Neural progenitor cell (in vitro differentiated cells): Measurements from ENCODE around the gene RNF213. TPM values are rescaled to one million over a fixed set of nuclear protein-coding genes. Genes with fewer than 3 reads are reported as not detected.

ENCODE experiments used
- DNase-seq: peaks from one replicate; pipeline ENCODE4 v3.0.0-alpha.2; 2016; ENCODE audit warnings: low spot score
- H2AFZ ChIP-seq: fragments of 200-600 bp; sonication (generic); replicated peaks from 2 replicates; pipeline ENCODE4 v1.6.1; 2016; ENCODE audit warnings: antibody characterized with exemption
- H3F3A ChIP-seq: fragments of 200-600 bp; sonication (generic); 2 replicates; pipeline ENCODE4 v1.6.1; 2016; ENCODE audit warnings: antibody characterized with exemption, low read depth
- H3K27ac ChIP-seq: fragments of 200-600 bp; sonication (generic); 2 replicates; pipeline ENCODE4 v1.5.1; 2016; ENCODE audit warnings: mild to moderate bottlenecking
- H3K27me3 ChIP-seq: fragments of 200-600 bp; sonication (generic); 2 replicates; pipeline ENCODE4 v1.6.1; 2016; ENCODE audit warnings: mild to moderate bottlenecking, moderate library complexity
- H3K36me3 ChIP-seq: fragments of 200-600 bp; sonication (generic); 2 replicates; pipeline ENCODE4 v1.5.1; 2016
- H3K4me1 ChIP-seq: fragments of 200-600 bp; sonication (generic); 2 replicates; pipeline ENCODE4 v1.6.1; 2016; ENCODE audit warnings: mixed run types
- H3K4me2 ChIP-seq: fragments of 200-600 bp; sonication (generic); 2 replicates; pipeline ENCODE4 v1.6.1; 2016
- H3K4me3 ChIP-seq: fragments of 200-600 bp; sonication (generic); 2 replicates; pipeline ENCODE4 v1.5.1; 2016
- H3K79me2 ChIP-seq: fragments of 200-600 bp; sonication (generic); 2 replicates; pipeline ENCODE4 v1.6.1; 2016; ENCODE audit warnings: low read depth
- H3K9ac ChIP-seq: fragments of 200-600 bp; sonication (generic); 2 replicates; pipeline ENCODE4 v1.6.1; 2016
- H3K9me3 ChIP-seq: fragments of 200-600 bp; sonication (generic); 2 replicates; pipeline ENCODE4 v1.5.1; 2016; ENCODE audit warnings: low read depth
- H4K20me1 ChIP-seq: fragments of 200-600 bp; sonication (generic); 2 replicates; pipeline ENCODE4 v1.6.1; 2016; ENCODE audit warnings: low read depth
- H3K27ac Mint-ChIP-seq: 3 replicates; pipeline ENCODE4 v1.8.0; 2021; ENCODE audit warnings: mixed read lengths
- H3K27me3 Mint-ChIP-seq: 2 replicates; pipeline ENCODE4 v1.8.0; 2022; ENCODE audit warnings: low read depth, mild to moderate bottlenecking, inconsistent platforms, moderate library complexity, mixed read lengths; ENCODE audit not compliant: insufficient read depth
- H3K36me3 Mint-ChIP-seq: 3 replicates; pipeline ENCODE4 v1.8.0; 2021; ENCODE audit warnings: mixed read lengths
- H3K4me1 Mint-ChIP-seq: 3 replicates; pipeline ENCODE4 v1.8.0; 2021; ENCODE audit warnings: mixed read lengths
- H3K4me3 Mint-ChIP-seq: 3 replicates; pipeline ENCODE4 v1.8.0; 2021; ENCODE audit warnings: mild to moderate bottlenecking, moderate library complexity, mixed read lengths
- H3K9me3 Mint-ChIP-seq: 3 replicates; pipeline ENCODE4 v1.8.0; 2020; ENCODE audit warnings: mixed read lengths
- EZH2 ChIP-seq: fragments of 200-600 bp; sonication (generic); IDR thresholded peaks from 2 replicates; pipeline ENCODE4 v1.6.1; 2017; ENCODE audit warnings: antibody characterized with exemption, mild to moderate bottlenecking, moderate library complexity
- EZH2phosphoT487 ChIP-seq: fragments of 200-600 bp; sonication (generic); IDR thresholded peaks from 2 replicates; pipeline ENCODE4 v1.6.1; 2017; ENCODE audit warnings: antibody characterized with exemption
- total RNA-seq: library from RNA; depleted of rRNA; stranded (reverse); fragments of >200 nt; gene quantifications from 2 replicates; pipeline ENCODE4 v1.2.3, GENCODE V29; 2015; ENCODE audit warnings: low replicate concordance
- TF ChIP-seq, protein P1 (sequence below): fragments of 200-600 bp; sonication (generic); IDR thresholded peaks from 2 replicates; pipeline ENCODE4 v1.5.1; 2017; ENCODE audit warnings: antibody characterized with exemption, mild to moderate bottlenecking

RNF213 gene
- total RNA-seq, 1 donor from 2014 or later = 19.8 TPM

DNA sequence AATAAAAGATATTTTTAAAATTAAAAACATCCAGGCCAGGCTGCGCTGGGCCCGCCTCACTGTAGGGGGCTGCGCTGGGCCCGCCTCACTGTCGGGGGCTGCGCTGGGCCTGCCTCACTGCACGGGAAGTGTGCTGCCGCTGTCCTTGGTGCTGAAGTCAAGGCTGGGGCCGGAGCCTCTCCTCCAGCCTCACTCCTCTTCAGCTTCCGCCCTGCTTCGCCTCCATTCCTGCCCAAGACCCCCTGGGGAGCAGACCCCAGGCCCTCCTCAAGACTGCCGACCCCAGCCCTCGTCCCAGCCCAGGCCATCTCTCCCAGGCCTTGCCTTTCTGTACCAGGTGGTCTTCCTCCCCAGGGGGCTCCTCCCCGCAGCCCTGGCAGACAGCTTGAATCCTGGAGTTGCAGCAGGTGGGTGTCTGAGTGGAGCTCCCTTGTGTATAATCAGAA is 180.5 kb downstream of the RNF213 start:
- no peaks in the 10 kb centered on the region for H3K36me3 ChIP-seq
- peaks cover 31% of the 10 kb centered on the region for H3K27me3 ChIP-seq
- H3K4me3 ChIP-seq = no peak overlapping the region
- no peak overlapping the region for H3K9ac ChIP-seq
- H3K36me3 Mint-ChIP-seq = no peaks in the 10 kb centered on the region
- H3K4me3 Mint-ChIP-seq = no peak overlapping the region
- H3K27ac Mint-ChIP-seq = no peak overlapping the region
- H3K9me3 Mint-ChIP-seq = no peaks in the 10 kb centered on the region
- H3K79me2 ChIP-seq = no peaks in the 10 kb centered on the region
- H4K20me1 ChIP-seq = peaks cover 29% of the 10 kb centered on the region
- H3K4me1 ChIP-seq = no peaks in the 10 kb centered on the region
- H3K4me2 ChIP-seq = no peak overlapping the region
- H3K9me3 ChIP-seq = no peaks in the 10 kb centered on the region
- H2AFZ ChIP-seq = no peak overlapping the region
- TF ChIP-seq, protein P1, sequence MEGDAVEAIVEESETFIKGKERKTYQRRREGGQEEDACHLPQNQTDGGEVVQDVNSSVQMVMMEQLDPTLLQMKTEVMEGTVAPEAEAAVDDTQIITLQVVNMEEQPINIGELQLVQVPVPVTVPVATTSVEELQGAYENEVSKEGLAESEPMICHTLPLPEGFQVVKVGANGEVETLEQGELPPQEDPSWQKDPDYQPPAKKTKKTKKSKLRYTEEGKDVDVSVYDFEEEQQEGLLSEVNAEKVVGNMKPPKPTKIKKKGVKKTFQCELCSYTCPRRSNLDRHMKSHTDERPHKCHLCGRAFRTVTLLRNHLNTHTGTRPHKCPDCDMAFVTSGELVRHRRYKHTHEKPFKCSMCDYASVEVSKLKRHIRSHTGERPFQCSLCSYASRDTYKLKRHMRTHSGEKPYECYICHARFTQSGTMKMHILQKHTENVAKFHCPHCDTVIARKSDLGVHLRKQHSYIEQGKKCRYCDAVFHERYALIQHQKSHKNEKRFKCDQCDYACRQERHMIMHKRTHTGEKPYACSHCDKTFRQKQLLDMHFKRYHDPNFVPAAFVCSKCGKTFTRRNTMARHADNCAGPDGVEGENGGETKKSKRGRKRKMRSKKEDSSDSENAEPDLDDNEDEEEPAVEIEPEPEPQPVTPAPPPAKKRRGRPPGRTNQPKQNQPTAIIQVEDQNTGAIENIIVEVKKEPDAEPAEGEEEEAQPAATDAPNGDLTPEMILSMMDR = no peak
- TF ChIP-seq EZH2phosphoT487 (no peak), EZH2 (peak; percentile 46)
- peaks cover 6% of the 10 kb centered on the region for H3F3A ChIP-seq
- H3K4me1 Mint-ChIP-seq = peaks cover 11% of the 10 kb centered on the region
- H3K27ac ChIP-seq = no peak overlapping the region
- peaks cover 15% of the 10 kb centered on the region for H3K27me3 Mint-ChIP-seq
- peak; percentile 92 for DNase-seq

DNA sequence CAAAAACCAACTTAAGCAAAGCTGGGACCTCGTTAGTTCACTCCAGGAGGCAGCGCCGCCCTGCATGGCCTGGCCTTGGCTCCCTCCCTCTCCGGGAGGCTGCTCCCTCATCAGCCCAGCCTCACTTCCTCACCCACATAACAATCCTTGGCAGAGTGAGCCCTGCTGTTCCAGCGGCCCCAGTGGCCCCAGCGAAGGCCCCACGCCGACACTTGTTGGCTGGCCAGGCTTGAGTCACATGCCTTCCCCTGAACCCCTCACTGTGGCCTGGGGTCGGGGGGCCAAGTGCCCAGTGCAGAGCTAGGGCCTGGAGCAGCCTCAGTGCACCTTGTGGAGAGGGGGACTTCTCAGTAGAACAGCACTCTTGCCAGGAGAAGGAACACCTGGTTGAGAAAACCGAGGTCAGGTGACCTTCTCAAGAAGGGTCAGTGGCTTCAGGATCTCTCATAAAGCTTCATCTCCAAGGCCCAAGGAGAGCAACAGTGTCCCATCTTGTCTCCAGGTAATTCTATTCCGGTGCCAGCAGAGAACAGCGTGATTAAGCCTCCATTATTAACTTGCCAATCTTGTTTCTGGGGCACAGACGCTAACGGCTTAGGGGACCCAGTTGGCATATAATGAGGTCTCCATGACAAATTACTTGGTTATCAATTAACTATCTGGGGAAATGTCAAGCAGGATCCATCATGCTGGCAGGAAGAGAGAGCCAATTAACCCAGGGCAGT is 181.1 kb downstream of the RNF213 start:
- Histone ChIP-seq H3K4me1 (no peaks in the 10 kb centered on the region), H3F3A (peaks cover 6% of the 10 kb centered on the region), H3K4me3 (no peak overlapping the region), H3K9ac (no peak overlapping the region), H2AFZ (no peak overlapping the region), H3K36me3 (no peaks in the 10 kb centered on the region), H4K20me1 (peaks cover 29% of the 10 kb centered on the region), H3K79me2 (no peaks in the 10 kb centered on the region), H3K9me3 (no peaks in the 10 kb centered on the region), H3K4me2 (no peak overlapping the region), H3K27ac (no peak overlapping the region), H3K27me3 (peaks cover 26% of the 10 kb centered on the region)
- Mint-ChIP-seq H3K4me1 (peaks cover 11% of the 10 kb centered on the region), H3K27ac (no peak overlapping the region), H3K9me3 (no peaks in the 10 kb centered on the region), H3K36me3 (no peaks in the 10 kb centered on the region), H3K4me3 (peak overlapping the region; percentile 47), H3K27me3 (peaks cover 15% of the 10 kb centered on the region)
- no peak for DNase-seq
- TF ChIP-seq EZH2phosphoT487 = no peak
- TF ChIP-seq, protein P1 = no peak
- TF ChIP-seq EZH2 = no peak

DNA sequence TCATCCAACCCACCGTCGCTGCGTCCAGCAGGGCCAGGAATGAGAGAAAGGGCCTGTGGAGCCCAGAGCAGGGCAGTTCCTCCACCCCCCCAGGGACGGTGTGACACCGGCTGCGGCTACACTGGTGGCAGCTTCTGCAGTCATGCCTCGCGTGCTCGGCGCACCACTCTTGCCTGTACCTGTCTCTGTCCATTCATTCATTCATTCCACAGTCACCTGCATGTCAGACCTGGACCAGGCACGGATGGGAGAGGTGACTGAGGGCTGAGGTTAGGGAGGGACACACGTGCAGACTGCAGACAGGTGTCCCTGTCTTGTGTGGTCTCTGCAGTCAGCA is 181.6 kb downstream of the RNF213 start:
- Mint-ChIP-seq H3K27ac (no peak overlapping the region), H3K4me1 (peaks cover 11% of the 10 kb centered on the region), H3K9me3 (no peaks in the 10 kb centered on the region), H3K4me3 (peak overlapping the region; percentile 47), H3K36me3 (no peaks in the 10 kb centered on the region), H3K27me3 (peaks cover 15% of the 10 kb centered on the region)
- Histone ChIP-seq H3K4me1 (no peaks in the 10 kb centered on the region), H2AFZ (no peak overlapping the region), H3K27me3 (peaks cover 24% of the 10 kb centered on the region), H3F3A (peaks cover 6% of the 10 kb centered on the region), H3K9me3 (no peaks in the 10 kb centered on the region), H4K20me1 (peaks cover 29% of the 10 kb centered on the region), H3K36me3 (no peaks in the 10 kb centered on the region), H3K4me3 (no peak overlapping the region), H3K9ac (no peak overlapping the region), H3K27ac (no peak overlapping the region), H3K4me2 (no peak overlapping the region), H3K79me2 (no peaks in the 10 kb centered on the region)
- no peak for DNase-seq
- TF ChIP-seq, protein P1 = no peak
- TF ChIP-seq EZH2phosphoT487 (no peak), EZH2 (no peak)
